MCF 10A (cell line): ENCODE results near the gene MAP7. TPM values are rescaled to one million over a fixed set of nuclear protein-coding genes. Genes with fewer than 3 reads are reported as not detected.
A peak's percentile ranks its signal among the peaks of the same experiment; 100 is the strongest.
"Not testable (repeated sequence)": the region's sequence is repeated elsewhere in the genome, so short reads cannot be mapped to it uniquely, and the experiment has no call there.

Experiments used
- BruUV-seq: library from RNA; stranded (reverse); fragments of 400-500 nt; replicated peaks from 2 replicates; lab custom pipeline; 2021; lab: Mats Ljungman, UMichigan
- CTCF ChIA-PET: fragments of 300-600 bp; sonication (Branson Sonifier 250); formaldehyde crosslinking; extraction: SDS; loops from one replicate; lab custom pipeline; 2021; ENCODE audit warnings: antibody characterized with exemption, inconsistent platforms; lab: Yijun Ruan, JAX
- POLR2A ChIA-PET: fragments of 300-600, 350-650 bp; sonication (Branson Sonifier 250); formaldehyde crosslinking; extraction: SDS; loops from one replicate; lab custom pipeline; 2020; ENCODE audit warnings: antibody characterized with exemption, inconsistent platforms; lab: Yijun Ruan, JAX
- DNase-seq: peaks from one replicate; pipeline ENCODE4 v3.0.0-alpha.2; 2018; ENCODE audit not compliant: unreplicated experiment
- H3K27ac Mint-ChIP-seq: one replicate; pipeline ENCODE4 v1.8.0; 2022; ENCODE audit warnings: mild to moderate bottlenecking, low read depth, mixed read lengths; ENCODE audit not compliant: unreplicated experiment
- H3K27me3 Mint-ChIP-seq: one replicate; pipeline ENCODE4 v1.8.0; 2022; ENCODE audit warnings: mixed read lengths; ENCODE audit not compliant: insufficient read depth, unreplicated experiment
- H3K36me3 Mint-ChIP-seq: one replicate; pipeline ENCODE4 v1.8.0; 2022; ENCODE audit warnings: mild to moderate bottlenecking, moderate library complexity, mixed read lengths; ENCODE audit not compliant: insufficient read depth, unreplicated experiment
- H3K4me1 Mint-ChIP-seq: one replicate; pipeline ENCODE4 v1.8.0; 2022; ENCODE audit warnings: mixed read lengths; ENCODE audit not compliant: insufficient read depth, unreplicated experiment
- H3K4me3 Mint-ChIP-seq: one replicate; pipeline ENCODE4 v1.8.0; 2022; ENCODE audit warnings: mild to moderate bottlenecking, moderate library complexity, mixed read lengths; ENCODE audit not compliant: unreplicated experiment
- H3K9me3 Mint-ChIP-seq: one replicate; pipeline ENCODE4 v1.8.0; 2022; ENCODE audit warnings: mixed read lengths; ENCODE audit not compliant: unreplicated experiment
- CTCF ChIP-seq: fragments of 200-600 bp; IDR thresholded peaks from one replicate; pipeline ENCODE4 v1.8.0; 2022; ENCODE audit warnings: antibody characterized with exemption, mild to moderate bottlenecking; ENCODE audit not compliant: unreplicated experiment
- intact Hi-C: fragments of 100-400 bp; cut with micrococcal nuclease; formaldehyde crosslinking; loops from 2 replicates; pipeline ENCODE4 v1.14.1; 2022
- total RNA-seq: library from RNA; stranded (reverse); gene quantifications from 2 replicates; pipeline ENCODE4 v1.2.3, GENCODE V29; 2022

MAP7 gene
- total RNA-seq, 1 experiment from 2014 or later, result 17.2 TPM

- H3K4me3 Mint-ChIP-seq, result no peak overlapping the region
- CTCF ChIA-PET, result interaction anchor here (0.9 to 1.9 kb wide), 4 partner anchors 10 to 201 kb away, joined by 3 to 7 read pairs (median 4); partner anchors contain the start of gene MAP3K5
- no peaks in the 10 kb centered on the region for H3K27me3 Mint-ChIP-seq
- no peak for DNase-seq
- peaks cover 46% of the 10 kb centered on the region for H3K36me3 Mint-ChIP-seq
- POLR2A ChIA-PET, result interaction anchor here (0.7 to 1.3 kb wide), 3 partner anchors 16 to 201 kb away, joined by 3 to 4 read pairs (median 3); partner anchors contain the start of gene MAP3K5
- peaks cover 22% of the 10 kb centered on the region for H3K4me1 Mint-ChIP-seq
- TF ChIP-seq CTCF, result no peak
- peaks cover 12% of the 10 kb centered on the region for H3K9me3 Mint-ChIP-seq
- BruUV-seq, result no TSS peak
- H3K27ac Mint-ChIP-seq, result no peak overlapping the region
- intact Hi-C loops, result no loop called here
These were observed 41.4 kb upstream of the MAP7 start for GRCh38 chr6:136591617-136592016.

DNA sequence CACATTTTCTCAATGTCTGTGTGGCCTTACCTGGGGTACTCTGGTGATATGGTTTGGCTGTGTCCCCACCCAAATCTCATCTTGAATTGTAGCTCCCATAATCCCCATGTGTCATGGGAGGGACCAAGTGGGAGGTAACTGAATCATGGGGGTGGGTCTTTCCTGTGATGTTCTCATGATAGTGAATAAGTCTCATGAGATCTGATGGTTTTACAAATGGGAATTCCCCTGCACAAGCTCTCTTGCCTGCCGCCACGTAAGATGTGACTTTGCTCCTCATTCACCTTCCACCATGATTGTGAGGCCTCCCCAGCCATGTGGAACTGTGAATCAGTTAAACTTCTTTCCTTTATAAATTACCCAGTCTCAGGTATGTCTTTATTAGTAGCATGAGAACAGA is 40.6 kb upstream of the MAP7 start:
- H3K4me1 Mint-ChIP-seq, result peaks cover 28% of the 10 kb centered on the region
- H3K27me3 Mint-ChIP-seq, H3K4me3 Mint-ChIP-seq, BruUV-seq, H3K27ac Mint-ChIP-seq, intact Hi-C loops, DNase-seq: not testable (repeated sequence)
- peaks cover 12% of the 10 kb centered on the region for H3K9me3 Mint-ChIP-seq
- H3K36me3 Mint-ChIP-seq, result peaks cover 50% of the 10 kb centered on the region
- ChIA-PET POLR2A (interaction anchor here (0.5 to 1.3 kb wide), 3 partner anchors 17 to 201 kb away, joined by 3 to 4 read pairs (median 4); partner anchors contain the start of gene MAP3K5), CTCF (interaction anchor here (0.6 to 1.9 kb wide), 3 partner anchors 34 to 247 kb away, joined by 3 to 6 read pairs (median 3); no protein-coding TSS in a partner anchor)

- H3K27ac Mint-ChIP-seq, result no peak overlapping the region
- POLR2A ChIA-PET, result interaction anchor here (0.6 to 4.5 kb wide), 4 partner anchors 37 to 298 kb away, joined by 3 to 30 read pairs (median 4); partner anchors contain the start of genes BCLAF1, MAP3K5 and MAP7
- peaks cover 53% of the 10 kb centered on the region for H3K36me3 Mint-ChIP-seq
These were observed 37.3 kb upstream of the MAP7 start for GRCh38 chr6:136587527-136587926.

GRCh38 chr6:136586295-136586694 is 36.1 kb upstream of the MAP7 start:
- intact Hi-C loops, result no loop called here
- Mint-ChIP-seq H3K9me3 (no peaks in the 10 kb centered on the region), H3K27me3 (no peaks in the 10 kb centered on the region), H3K4me1 (peaks cover 11% of the 10 kb centered on the region), H3K4me3 (no peak overlapping the region), H3K36me3 (peaks cover 44% of the 10 kb centered on the region), H3K27ac (peak overlapping the region; percentile 84)
- ChIA-PET POLR2A (interaction anchor here (0.7 to 4.5 kb wide), 7 partner anchors 11 to 208 kb away, joined by 3 to 30 read pairs (median 4); partner anchors contain the start of gene MAP3K5), CTCF (interaction anchor here (0.7 to 2.9 kb wide), 2 partner anchors 123 to 206 kb away, joined by 3 to 12 read pairs; partner anchors contain the start of gene MAP3K5)
- no TSS peak for BruUV-seq
- DNase-seq, result peak; percentile 51
- no peak for TF ChIP-seq CTCF

More at GRCh38 chr6:136587527-136587926, 37.3 kb upstream of the MAP7 start:
- intact Hi-C loops, result no loop called here
- CTCF ChIA-PET, result interaction anchor here (1.0 to 1.1 kb wide), 2 partner anchors 56 to 205 kb away, joined by 3 to 8 read pairs; partner anchors contain the start of gene MAP3K5
- no peak for DNase-seq
- no TSS peak for BruUV-seq
- H3K9me3 Mint-ChIP-seq, result no peaks in the 10 kb centered on the region
- H3K4me1 Mint-ChIP-seq, result peaks cover 11% of the 10 kb centered on the region
- no peak for TF ChIP-seq CTCF
- H3K4me3 Mint-ChIP-seq, result no peak overlapping the region
- no peaks in the 10 kb centered on the region for H3K27me3 Mint-ChIP-seq

DNA sequence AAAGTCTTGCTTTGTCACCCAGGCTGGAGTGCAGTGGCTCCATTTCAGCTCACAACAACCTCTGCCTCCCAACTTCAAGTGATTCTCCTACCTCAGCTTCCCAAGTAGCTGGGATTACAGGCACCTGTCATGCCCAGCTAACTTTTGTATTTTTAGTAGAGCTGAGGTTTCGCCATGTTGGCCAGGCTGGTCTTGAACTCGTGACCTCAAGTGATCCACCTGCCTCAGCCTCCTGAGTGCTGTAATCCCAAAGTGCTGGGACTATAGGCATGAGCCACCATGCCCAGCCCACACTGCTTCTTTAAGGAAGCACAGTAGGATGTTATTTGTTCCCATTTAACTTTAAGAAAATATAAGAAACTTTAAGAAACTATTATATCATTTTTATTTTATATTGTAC is 35.3 kb upstream of the MAP7 start:
- DNase-seq, H3K27me3 Mint-ChIP-seq, H3K9me3 Mint-ChIP-seq, BruUV-seq, H3K4me3 Mint-ChIP-seq, intact Hi-C loops: not testable (repeated sequence)
- ChIA-PET CTCF (interaction anchor here (0.6 to 2.9 kb wide), 3 partner anchors 111 to 207 kb away, joined by 3 to 12 read pairs (median 4); partner anchors contain the start of gene MAP3K5), POLR2A (interaction anchor here (0.6 to 4.5 kb wide), 8 partner anchors 12 to 209 kb away, joined by 3 to 30 read pairs (median 4); partner anchors contain the start of gene MAP3K5)
- H3K36me3 Mint-ChIP-seq, result peaks cover 43% of the 10 kb centered on the region
- peak overlapping the region; percentile 69 for H3K27ac Mint-ChIP-seq
- peaks cover 11% of the 10 kb centered on the region for H3K4me1 Mint-ChIP-seq

- CTCF ChIA-PET, result interaction anchor here (0.7 to 2.9 kb wide), 6 partner anchors 20 to 365 kb away, joined by 3 to 12 read pairs (median 3); partner anchors contain the start of gene MAP3K5
These were observed 34.1 kb upstream of the MAP7 start for GRCh38 chr6:136584290-136584689.

More at GRCh38 chr6:136584290-136584689, 34.1 kb upstream of the MAP7 start:
- H3K27me3 Mint-ChIP-seq, intact Hi-C loops, H3K9me3 Mint-ChIP-seq, DNase-seq, BruUV-seq, H3K4me3 Mint-ChIP-seq: not testable (repeated sequence)
- H3K4me1 Mint-ChIP-seq, result peaks cover 20% of the 10 kb centered on the region
- peaks cover 41% of the 10 kb centered on the region for H3K36me3 Mint-ChIP-seq
- peak overlapping the region; percentile 96 for H3K27ac Mint-ChIP-seq
- POLR2A ChIA-PET, result interaction anchor here (0.7 to 4.5 kb wide), 5 partner anchors 23 to 295 kb away, joined by 3 to 30 read pairs (median 4); partner anchors contain the start of genes BCLAF1 and MAP3K5
